GM23338 (cell line): ENCODE results near the gene ADAMTS7. TPM values are rescaled to one million over a fixed set of nuclear protein-coding genes. Genes with fewer than 3 reads are reported as not detected.

ENCODE experiments used
- ATAC-seq: fragments of 200-7000 bp; cut with Tn5 transposase; 3 replicates; pipeline ENCODE4 v1.9.1; 2020
- DNase-seq: peaks from one replicate; pipeline ENCODE4 v3.0.0-alpha.2; 2015; ENCODE audit warnings: low spot score
- H2AFZ ChIP-seq: fragments of 200-600 bp; sonication (generic); 2 replicates; pipeline ENCODE4 v1.8.0; 2016; ENCODE audit warnings: antibody characterized with exemption, mild to moderate bottlenecking, moderate library complexity
- H3F3A ChIP-seq: fragments of 200-600 bp; sonication (generic); replicated peaks from 2 replicates; pipeline ENCODE4 v1.8.0; 2017; ENCODE audit warnings: antibody characterized with exemption, mixed run types, low read depth
- H3K27ac ChIP-seq: fragments of 200-600 bp; sonication (generic); 2 replicates; pipeline ENCODE4 v1.6.1; 2016; ENCODE audit warnings: low read depth
- H3K27me3 ChIP-seq: fragments of 200-600 bp; sonication (generic); 2 replicates; pipeline ENCODE4 v1.8.0; 2016; ENCODE audit warnings: mild to moderate bottlenecking, mixed run types, moderate library complexity; ENCODE audit not compliant: insufficient read depth
- H3K36me3 ChIP-seq: fragments of 200-600 bp; sonication (generic); 2 replicates; pipeline ENCODE4 v1.8.0; 2016; ENCODE audit warnings: mild to moderate bottlenecking; ENCODE audit not compliant: insufficient read depth
- H3K4me1 ChIP-seq: fragments of 200-600 bp; sonication (generic); 2 replicates; pipeline ENCODE4 v1.8.0; 2016; ENCODE audit warnings: mild to moderate bottlenecking, moderate library complexity; ENCODE audit not compliant: insufficient read depth
- H3K4me2 ChIP-seq: fragments of 200-600 bp; sonication (generic); 2 replicates; pipeline ENCODE4 v1.7.1; 2017; ENCODE audit warnings: mixed run types
- H3K4me3 ChIP-seq: fragments of 200-600 bp; sonication (generic); 2 replicates; pipeline ENCODE4 v1.6.1; 2016; ENCODE audit warnings: mixed run types
- H3K79me2 ChIP-seq: fragments of 200-600 bp; sonication (generic); replicated peaks from 2 replicates; pipeline ENCODE4 v1.8.0; 2017; ENCODE audit warnings: mild to moderate bottlenecking; ENCODE audit not compliant: insufficient read depth
- H3K9me2 ChIP-seq: fragments of 200-600 bp; sonication (generic); 2 replicates; pipeline ENCODE4 v1.8.0; 2017; ENCODE audit not compliant: insufficient read depth
- H4K20me1 ChIP-seq: fragments of 200-600 bp; sonication (generic); replicated peaks from 2 replicates; pipeline ENCODE4 v1.8.0; 2017; ENCODE audit warnings: mild to moderate bottlenecking; ENCODE audit not compliant: insufficient read depth
- H3K27ac Mint-ChIP-seq: 2 replicates; pipeline ENCODE4 v1.8.0; 2020; ENCODE audit warnings: inconsistent platforms, mild to moderate bottlenecking, moderate library complexity, mixed read lengths
- H3K27me3 Mint-ChIP-seq: 3 replicates; pipeline ENCODE4 v1.8.0; 2022; ENCODE audit warnings: low read depth, mild to moderate bottlenecking, moderate library complexity, mixed read lengths, inconsistent platforms; ENCODE audit not compliant: insufficient read depth, poor library complexity
- H3K36me3 Mint-ChIP-seq: 3 replicates; pipeline ENCODE4 v1.8.0; 2021; ENCODE audit warnings: low read depth, mild to moderate bottlenecking, inconsistent platforms, moderate library complexity, mixed read lengths
- H3K4me1 Mint-ChIP-seq: 3 replicates; pipeline ENCODE4 v1.8.0; 2020; ENCODE audit warnings: mild to moderate bottlenecking, inconsistent platforms, mixed read lengths
- H3K4me3 Mint-ChIP-seq: 3 replicates; pipeline ENCODE4 v1.8.0; 2021; ENCODE audit warnings: moderate library complexity, mild to moderate bottlenecking, inconsistent platforms, mixed read lengths
- H3K9me3 Mint-ChIP-seq: 3 replicates; pipeline ENCODE4 v1.8.0; 2020; ENCODE audit warnings: moderate library complexity, mild to moderate bottlenecking, inconsistent platforms, mixed read lengths
- CREB1 ChIP-seq: fragments of 250-450 bp; sonication (Bioruptor Pico); IDR thresholded peaks from 2 replicates; pipeline ENCODE4 v1.5.0; 2020; ENCODE audit warnings: low read depth, mild to moderate bottlenecking, moderate library complexity
- EZH2 ChIP-seq: fragments of 200-600 bp; sonication (generic); IDR thresholded peaks from one replicate; pipeline ENCODE4 v1.8.0; 2017; ENCODE audit warnings: antibody characterized with exemption, mild to moderate bottlenecking, low read depth; ENCODE audit not compliant: unreplicated experiment
- EZH2phosphoT487 ChIP-seq: fragments of 200-600 bp; sonication (generic); IDR thresholded peaks from one replicate; pipeline ENCODE4 v1.8.1; 2018; ENCODE audit warnings: antibody characterized with exemption; ENCODE audit not compliant: unreplicated experiment
- JUNB ChIP-seq: IDR thresholded peaks from one replicate; pipeline ENCODE4 v1.6.1; 2016; ENCODE audit warnings: antibody characterized with exemption; ENCODE audit not compliant: unreplicated experiment
- NANOG ChIP-seq: IDR thresholded peaks from 2 replicates; pipeline ENCODE4 v1.6.1; 2016; ENCODE audit warnings: antibody characterized with exemption, borderline replicate concordance
- POLR2AphosphoS5 ChIP-seq: IDR thresholded peaks from 2 replicates; pipeline ENCODE4 v1.6.1; 2016; ENCODE audit warnings: antibody characterized with exemption, low read depth
- REST ChIP-seq: IDR thresholded peaks from one replicate; pipeline ENCODE4 v1.6.1; 2018; ENCODE audit warnings: antibody characterized with exemption; ENCODE audit not compliant: unreplicated experiment
- STAT1 ChIP-seq: IDR thresholded peaks from one replicate; pipeline ENCODE4 v1.6.1; 2016; ENCODE audit warnings: antibody characterized with exemption; ENCODE audit not compliant: unreplicated experiment
- ZNF114 ChIP-seq: fragments of 250-450 bp; sonication (Bioruptor Pico); IDR thresholded peaks from 2 replicates; pipeline ENCODE4 v1.5.0; 2020; ENCODE audit warnings: mild to moderate bottlenecking, moderate library complexity
- polyA plus RNA-seq: library from polyadenylated mRNA; unstranded; fragments of >200 nt; fragmentation: Nextera tagmentation; extraction: Ambion mirVana; gene quantifications from 2 replicates; pipeline ENCODE4 v1.2.1, GENCODE V29; 2016
- total RNA-seq: library from RNA; depleted of rRNA; stranded (reverse); fragments of >200 nt; shearing (Covaris generic); gene quantifications from 2 replicates; pipeline ENCODE4 v1.2.3, GENCODE V29; 2014
- TF ChIP-seq, protein P1 (sequence below), 2 experiments: fragments of 200-600 bp in 1 of 2; sonication (generic) in 1 of 2; conservative IDR thresholded peaks; 2 replicates each; pipeline versions ENCODE4 v1.5.1 to v1.6.1; 2016 to 2017; ENCODE audit warnings: antibody characterized with exemption in 2 of 2, low read depth in 2 of 2, mild to moderate bottlenecking in 2 of 2, moderate library complexity in 1 of 2

The ADAMTS7 gene
- total and polyA plus RNA-seq, 2 experiments from 2014 or later: 11.6 to 52.7 TPM

DNA sequence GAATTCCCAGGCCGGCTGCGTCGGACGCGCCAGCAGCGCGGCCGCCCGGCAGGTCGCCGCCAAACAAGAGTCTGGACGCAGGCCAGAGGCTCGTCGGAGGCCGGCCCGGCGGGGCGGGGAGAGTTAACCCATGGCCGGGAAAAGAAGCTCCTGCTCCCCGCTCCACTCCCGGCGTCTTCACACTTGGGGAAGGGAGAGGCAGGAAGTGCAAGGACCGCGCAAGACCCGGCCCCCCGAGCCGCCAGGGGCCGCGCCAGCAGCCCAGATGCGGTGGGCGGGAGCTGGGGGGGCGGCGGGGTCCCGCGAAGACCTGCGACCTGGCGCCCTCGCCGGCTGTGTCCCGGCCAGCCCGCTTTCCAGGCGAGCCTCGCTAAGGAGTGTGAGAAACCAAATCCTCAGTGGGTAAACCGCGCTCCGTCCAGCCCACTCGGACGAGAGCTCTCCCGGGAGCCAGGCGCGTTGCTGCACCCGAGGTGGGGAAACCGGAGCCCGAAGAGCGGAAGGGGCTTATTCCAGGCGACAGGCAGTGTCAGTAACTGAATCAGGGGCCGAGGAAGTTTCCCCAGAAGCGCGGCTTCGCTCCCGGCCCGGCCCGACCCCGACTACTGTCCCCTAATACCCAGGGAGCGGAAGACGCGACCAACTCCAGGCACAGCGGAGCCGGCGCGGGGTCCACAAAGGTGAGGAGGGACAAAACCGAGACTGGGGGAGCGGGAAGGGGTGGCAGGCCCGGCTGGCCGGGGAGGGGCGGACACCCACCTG is 721 bp downstream of the ADAMTS7 start:
- DNase-seq (peak; percentile 63), ATAC-seq (peak; percentile 30)
- H3K4me3 Mint-ChIP-seq: peak overlapping the region; percentile 77
- H3K9me3 Mint-ChIP-seq: no peaks in the 10 kb centered on the region; the same call in 2 of the 3 replicates
- TF ChIP-seq, protein P1, sequence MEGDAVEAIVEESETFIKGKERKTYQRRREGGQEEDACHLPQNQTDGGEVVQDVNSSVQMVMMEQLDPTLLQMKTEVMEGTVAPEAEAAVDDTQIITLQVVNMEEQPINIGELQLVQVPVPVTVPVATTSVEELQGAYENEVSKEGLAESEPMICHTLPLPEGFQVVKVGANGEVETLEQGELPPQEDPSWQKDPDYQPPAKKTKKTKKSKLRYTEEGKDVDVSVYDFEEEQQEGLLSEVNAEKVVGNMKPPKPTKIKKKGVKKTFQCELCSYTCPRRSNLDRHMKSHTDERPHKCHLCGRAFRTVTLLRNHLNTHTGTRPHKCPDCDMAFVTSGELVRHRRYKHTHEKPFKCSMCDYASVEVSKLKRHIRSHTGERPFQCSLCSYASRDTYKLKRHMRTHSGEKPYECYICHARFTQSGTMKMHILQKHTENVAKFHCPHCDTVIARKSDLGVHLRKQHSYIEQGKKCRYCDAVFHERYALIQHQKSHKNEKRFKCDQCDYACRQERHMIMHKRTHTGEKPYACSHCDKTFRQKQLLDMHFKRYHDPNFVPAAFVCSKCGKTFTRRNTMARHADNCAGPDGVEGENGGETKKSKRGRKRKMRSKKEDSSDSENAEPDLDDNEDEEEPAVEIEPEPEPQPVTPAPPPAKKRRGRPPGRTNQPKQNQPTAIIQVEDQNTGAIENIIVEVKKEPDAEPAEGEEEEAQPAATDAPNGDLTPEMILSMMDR (conservative IDR thresholded peaks at IDR 0.05; ENCODE audit: low read depth in 2 of 2): peak in 1 of 2 experiments; percentile 15; a peak in 1 of 4 replicates
- TF ChIP-seq CREB1 (CRISPR knock-in tag) (no peak), EZH2 (peak; percentile 27), ZNF114 (no peak), REST (no peak), EZH2phosphoT487 (no peak)
- peaks cover 30% of the 10 kb centered on the region for H3K27me3 Mint-ChIP-seq
- H3K36me3 Mint-ChIP-seq: peaks cover 5% of the 10 kb centered on the region; the same call in 2 of the 3 replicates
- peaks cover 25% of the 10 kb centered on the region for H4K20me1 ChIP-seq
- H3K4me1 Mint-ChIP-seq: peaks cover 32% of the 10 kb centered on the region
- peaks cover 1% of the 10 kb centered on the region for H3F3A ChIP-seq
- peak overlapping the region; percentile 98 for H3K4me2 ChIP-seq
- H3K4me3 ChIP-seq: peak overlapping the region; percentile 93
- peaks cover 15% of the 10 kb centered on the region for H3K27me3 ChIP-seq
- peaks cover 28% of the 10 kb centered on the region for H3K79me2 ChIP-seq
- peak overlapping the region; percentile 90 for H2AFZ ChIP-seq
- peaks cover 4% of the 10 kb centered on the region for H3K4me1 ChIP-seq
- no peaks in the 10 kb centered on the region for H3K36me3 ChIP-seq
- H3K27ac ChIP-seq: no peak overlapping the region
- no peaks in the 10 kb centered on the region for H3K9me2 ChIP-seq
- no peak overlapping the region for H3K27ac Mint-ChIP-seq

GRCh38 chr15:78810003-78810361 is 1.3 kb downstream of the ADAMTS7 start:
- Histone ChIP-seq H3K4me2 (peak overlapping the region; percentile 98), H3F3A (peaks cover 3% of the 10 kb centered on the region), H4K20me1 (peaks cover 25% of the 10 kb centered on the region), H3K79me2 (peaks cover 28% of the 10 kb centered on the region), H3K4me1 (peaks cover 5% of the 10 kb centered on the region), H3K36me3 (no peaks in the 10 kb centered on the region), H2AFZ (peak overlapping the region; percentile 90; the same call in 1 of the 2 replicates), H3K9me2 (no peaks in the 10 kb centered on the region), H3K27ac (no peak overlapping the region), H3K27me3 (peaks cover 15% of the 10 kb centered on the region), H3K4me3 (peak overlapping the region; percentile 93)
- Mint-ChIP-seq H3K9me3 (no peaks in the 10 kb centered on the region; the same call in 2 of the 3 replicates), H3K27me3 (peaks cover 30% of the 10 kb centered on the region), H3K4me3 (peak overlapping the region; percentile 77), H3K27ac (no peak overlapping the region), H3K36me3 (peaks cover 5% of the 10 kb centered on the region; the same call in 2 of the 3 replicates), H3K4me1 (peaks cover 38% of the 10 kb centered on the region)
- DNase-seq (no peak), ATAC-seq (no peak)
- TF ChIP-seq ZNF114 (no peak), REST (no peak), NANOG (no peak), EZH2phosphoT487 (no peak), JUNB (no peak), STAT1 (no peak), POLR2AphosphoS5 (no peak)
